Bronchial epithelial cell (primary cell): ENCODE results near the gene CRTC3. TPM values are rescaled to one million over a fixed set of nuclear protein-coding genes. Genes with fewer than 3 reads are reported as not detected.
"Not testable (repeated sequence)": the region's sequence is repeated elsewhere in the genome, so short reads cannot be mapped to it uniquely, and the experiment has no call there.

ENCODE experiments used
- DNase-seq: peaks from one replicate; pipeline ENCODE4 v3.0.0-alpha.2; 2010; ENCODE audit warnings: low read depth
- FAIRE-seq: peaks from 2 replicates; lab custom pipeline; 2011; peaks lifted over from hg19 to GRCh38; lab: Jason Lieb, UNC
- H3K27me3 ChIP-seq: 2 replicates; pipeline ENCODE4 v1.5.1; 2011; ENCODE audit warnings: low read length; ENCODE audit not compliant: control insufficient read depth, insufficient read depth
- H3K36me3 ChIP-seq: 2 replicates; pipeline ENCODE4 v1.5.1; 2011; ENCODE audit warnings: low read length; ENCODE audit not compliant: control insufficient read depth, insufficient read depth
- H3K4me3 ChIP-seq: 2 replicates; pipeline ENCODE4 v1.5.1; 2011; ENCODE audit warnings: mild to moderate bottlenecking, low read depth, low read length, control low read depth
- total RNA-seq: library from RNA; depleted of rRNA; stranded (reverse); fragments of >200 nt; gene quantifications from 2 replicates; pipeline ENCODE4 v1.2.1, GENCODE V29; 2014
- TF ChIP-seq, protein P1 (sequence below): IDR thresholded peaks from 2 replicates; pipeline ENCODE4 v1.5.1; 2011; ENCODE audit warnings: mild to moderate bottlenecking, moderate library complexity, low read length, control low read depth, inconsistent platforms; ENCODE audit not compliant: insufficient read depth, severe bottlenecking

CRTC3 gene
- total RNA-seq, 1 donor from 2014 or later = 5.8 TPM

DNA sequence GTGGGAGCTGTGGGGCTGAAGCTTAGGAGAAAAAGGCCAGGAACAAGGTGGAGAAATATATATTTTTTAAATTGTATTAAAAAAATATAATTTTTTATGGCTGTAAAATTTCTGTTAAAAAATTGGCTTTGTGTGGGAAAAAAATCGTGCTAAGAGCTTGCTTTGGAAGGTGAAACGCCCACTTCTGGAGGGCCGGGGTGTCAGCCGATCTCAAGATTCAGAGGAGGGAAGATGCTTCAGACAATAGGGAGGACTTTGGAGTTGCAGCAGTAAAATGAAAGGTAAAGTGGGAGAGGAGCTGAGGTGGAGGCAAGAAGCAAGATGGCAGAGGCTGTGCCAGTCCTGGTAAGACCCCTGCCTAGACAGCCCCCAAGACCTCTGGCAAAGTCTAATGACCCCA, 141.5 kb downstream of the CRTC3 start:
- FAIRE-seq (no peak), DNase-seq (no peak)
- H3K36me3 ChIP-seq = no peaks in the 10 kb centered on the region
- H3K27me3 ChIP-seq = no peaks in the 10 kb centered on the region
- no peak overlapping the region for H3K4me3 ChIP-seq
- TF ChIP-seq, protein P1, sequence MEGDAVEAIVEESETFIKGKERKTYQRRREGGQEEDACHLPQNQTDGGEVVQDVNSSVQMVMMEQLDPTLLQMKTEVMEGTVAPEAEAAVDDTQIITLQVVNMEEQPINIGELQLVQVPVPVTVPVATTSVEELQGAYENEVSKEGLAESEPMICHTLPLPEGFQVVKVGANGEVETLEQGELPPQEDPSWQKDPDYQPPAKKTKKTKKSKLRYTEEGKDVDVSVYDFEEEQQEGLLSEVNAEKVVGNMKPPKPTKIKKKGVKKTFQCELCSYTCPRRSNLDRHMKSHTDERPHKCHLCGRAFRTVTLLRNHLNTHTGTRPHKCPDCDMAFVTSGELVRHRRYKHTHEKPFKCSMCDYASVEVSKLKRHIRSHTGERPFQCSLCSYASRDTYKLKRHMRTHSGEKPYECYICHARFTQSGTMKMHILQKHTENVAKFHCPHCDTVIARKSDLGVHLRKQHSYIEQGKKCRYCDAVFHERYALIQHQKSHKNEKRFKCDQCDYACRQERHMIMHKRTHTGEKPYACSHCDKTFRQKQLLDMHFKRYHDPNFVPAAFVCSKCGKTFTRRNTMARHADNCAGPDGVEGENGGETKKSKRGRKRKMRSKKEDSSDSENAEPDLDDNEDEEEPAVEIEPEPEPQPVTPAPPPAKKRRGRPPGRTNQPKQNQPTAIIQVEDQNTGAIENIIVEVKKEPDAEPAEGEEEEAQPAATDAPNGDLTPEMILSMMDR = no peak

DNA sequence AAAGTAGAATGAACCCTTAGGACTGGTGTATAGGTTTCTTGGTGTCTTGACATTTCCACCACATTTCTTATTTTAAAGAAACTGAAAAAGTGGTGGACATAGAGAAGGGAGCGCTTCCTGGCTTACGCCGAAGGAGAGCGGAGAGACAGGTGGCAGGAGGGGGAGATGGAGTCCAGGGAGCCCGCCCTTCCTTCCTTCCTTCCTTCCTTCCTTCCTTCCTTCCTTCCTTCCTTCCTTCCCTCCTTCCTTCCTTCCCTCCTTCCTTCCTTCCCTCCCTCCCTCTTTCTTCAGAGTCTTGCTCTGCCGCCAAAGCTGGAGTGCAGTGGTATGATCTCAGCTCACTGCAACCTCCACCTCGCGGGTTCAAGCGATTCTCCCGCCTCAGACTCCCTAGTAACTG, 143.6 kb downstream of the CRTC3 start:
- FAIRE-seq, DNase-seq, H3K36me3 ChIP-seq, H3K27me3 ChIP-seq, H3K4me3 ChIP-seq: not testable (repeated sequence)

DNA sequence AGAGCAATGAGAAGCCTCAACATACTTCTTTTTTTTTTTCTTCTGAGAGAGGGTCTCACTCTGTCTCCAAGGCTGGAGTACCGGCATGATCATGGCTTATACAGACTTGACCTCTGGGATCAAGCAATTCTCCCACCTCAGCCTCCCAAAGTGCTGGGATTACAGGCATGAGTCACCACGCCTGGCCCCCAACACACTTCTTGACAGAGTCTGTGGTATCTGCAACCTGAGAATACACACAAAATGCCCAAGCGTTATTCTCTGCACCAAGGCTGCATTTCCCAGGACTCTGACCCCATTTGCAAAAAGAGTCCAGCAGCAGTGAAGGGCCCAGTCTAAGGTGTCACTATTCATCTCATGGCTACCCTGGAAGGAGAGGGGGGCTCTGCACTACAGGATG, 144.8 kb downstream of the CRTC3 start:
- Histone ChIP-seq H3K4me3 (no peak overlapping the region), H3K27me3 (no peaks in the 10 kb centered on the region), H3K36me3 (no peaks in the 10 kb centered on the region)
- no peak for DNase-seq
- TF ChIP-seq, protein P1 = no peak
- no peak for FAIRE-seq

DNA sequence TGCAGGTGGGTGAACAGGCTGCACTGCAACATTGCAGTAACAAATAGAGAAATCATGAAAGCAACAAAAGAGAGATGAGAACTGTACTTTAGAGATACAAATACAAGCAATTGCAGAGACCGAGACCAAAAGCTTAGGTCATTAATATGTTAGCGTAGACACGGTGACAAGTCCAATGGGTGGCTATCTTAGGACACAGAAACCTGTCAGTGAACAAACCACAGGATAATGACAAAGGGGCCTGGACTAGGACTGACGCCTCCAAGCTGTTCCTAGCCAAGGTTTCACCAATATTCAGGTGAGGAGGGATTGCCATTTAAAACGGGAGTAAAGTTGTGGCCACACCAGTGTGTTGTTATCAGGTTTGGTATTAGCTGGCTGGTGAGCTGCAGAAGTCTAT, 145.7 kb downstream of the CRTC3 start:
- Histone ChIP-seq H3K27me3 (no peaks in the 10 kb centered on the region), H3K36me3 (no peaks in the 10 kb centered on the region), H3K4me3 (no peak overlapping the region)
- no peak for FAIRE-seq
- DNase-seq = no peak
- TF ChIP-seq, protein P1 = no peak

DNA sequence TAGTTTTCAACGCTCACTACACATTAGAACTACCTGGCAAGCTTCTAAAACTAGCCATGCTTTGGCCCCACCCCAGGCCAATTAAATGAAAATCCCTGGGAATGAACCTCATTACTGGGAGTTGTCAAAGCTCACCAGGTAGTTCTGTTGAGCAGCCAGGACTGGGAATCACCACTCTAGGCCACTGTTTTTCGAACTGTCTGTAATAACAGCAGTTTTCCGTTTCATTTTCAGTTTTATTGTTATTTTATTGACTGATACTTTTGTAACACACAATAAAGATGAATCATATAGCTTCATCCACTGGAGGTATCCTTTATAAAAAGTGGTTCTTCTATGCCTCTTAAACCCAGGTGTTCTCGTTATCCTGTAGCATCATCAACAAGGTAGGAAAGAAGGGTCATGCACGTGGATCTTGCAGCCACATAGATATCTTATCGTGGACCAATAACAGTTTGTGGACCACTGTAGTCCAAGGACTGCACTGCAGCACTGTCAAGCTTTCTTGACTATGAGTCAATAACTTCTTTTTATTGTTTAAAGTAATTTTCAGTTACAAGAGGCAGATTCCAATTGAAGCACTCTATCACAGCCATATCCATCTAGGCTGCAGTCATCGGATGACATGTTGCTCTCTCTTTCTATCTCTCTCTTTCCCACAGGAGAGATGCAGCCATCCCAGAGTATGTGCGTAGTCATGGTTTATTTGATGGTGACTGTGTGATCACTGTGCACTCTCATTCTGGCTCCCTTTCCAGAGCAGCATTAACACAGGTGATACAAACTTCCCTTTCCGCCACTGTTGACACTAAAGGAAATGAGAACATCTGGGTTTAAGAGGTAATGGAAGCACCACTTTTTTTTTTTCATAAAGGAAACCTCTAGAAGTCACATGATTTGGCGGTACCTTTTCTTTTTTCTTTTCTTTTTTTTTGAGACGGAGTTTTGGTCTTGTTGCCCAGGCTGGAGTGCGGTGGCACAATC, 148.4 kb downstream of the CRTC3 start:
- FAIRE-seq (no peak), DNase-seq (no peak)
- H3K36me3 ChIP-seq = no peaks in the 10 kb centered on the region
- no peak overlapping the region for H3K4me3 ChIP-seq
- no peaks in the 10 kb centered on the region for H3K27me3 ChIP-seq
- TF ChIP-seq, protein P1 = no peak

DNA sequence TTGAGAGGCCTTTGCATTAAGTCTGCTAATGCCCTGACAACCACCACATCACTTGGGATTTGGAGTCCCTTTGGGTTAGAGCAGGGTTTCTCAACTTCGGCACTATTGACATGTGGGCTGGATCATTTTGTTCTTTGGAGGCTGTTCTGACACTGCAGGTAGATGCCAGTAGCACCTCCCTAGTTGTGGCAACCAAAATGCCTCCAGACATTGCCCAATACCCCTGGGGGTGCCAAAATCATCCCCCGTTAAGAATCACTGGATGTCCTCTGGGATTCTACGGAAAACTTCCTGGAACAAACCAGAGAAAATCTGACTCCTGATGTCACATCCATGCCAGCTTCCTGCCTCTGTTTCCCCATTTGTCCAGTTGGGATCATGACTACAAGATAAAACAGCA, 150.2 kb downstream of the CRTC3 start:
- no peaks in the 10 kb centered on the region for H3K36me3 ChIP-seq
- no peaks in the 10 kb centered on the region for H3K27me3 ChIP-seq
- no peak overlapping the region for H3K4me3 ChIP-seq
- FAIRE-seq (no peak), DNase-seq (no peak)
- TF ChIP-seq, protein P1 = no peak
